K562 (cell line): Measurements from ENCODE around the gene PGF.

Experiments used
- CTCF ChIP-seq, 3 experiments: IDR thresholded peaks in 2 of 3; conservative IDR thresholded peaks in 1 of 3; 2 replicates each; pipeline ENCODE4 v1.5.1; 2011 to 2012; ENCODE audit warnings: low read length in 3 of 3, mild to moderate bottlenecking in 3 of 3, control low read depth in 2 of 3, improper control_type of control experiment in 1 of 3, inconsistent platforms in 1 of 3, low read depth in 1 of 3, mixed read lengths in 1 of 3, moderate library complexity in 1 of 3; ENCODE audit not compliant: insufficient read depth in 2 of 3
- FOS ChIP-seq: IDR thresholded peaks from 3 replicates; pipeline ENCODE4 v1.6.1; 2011; ENCODE audit not compliant: insufficient read length; ENCODE audit errors: extremely low read depth
- POLR2A ChIP-seq: fragments of 450-650 bp; conservative IDR thresholded peaks from 2 replicates; pipeline ENCODE4 v1.6.1; 2016
- RBM25 ChIP-seq: fragments of 200-400 bp; formaldehyde crosslinking; IDR thresholded peaks from 2 replicates; pipeline ENCODE4 v1.6.1; 2018; ENCODE audit warnings: low read length, low read depth, moderate library complexity; ENCODE audit not compliant: severe bottlenecking
- SETDB1 ChIP-seq: IDR thresholded peaks from one replicate; pipeline ENCODE4 v1.6.1; 2012; ENCODE audit warnings: low read length, control low read depth, inconsistent platforms
- TAF9B ChIP-seq: fragments of 450-650 bp; IDR thresholded peaks from 2 replicates; pipeline ENCODE4 v1.6.1; 2018; ENCODE audit warnings: mild to moderate bottlenecking; ENCODE audit not compliant: partially characterized antibody
- TBP ChIP-seq: optimal IDR thresholded peaks from 2 replicates; pipeline ENCODE3; 2011; ENCODE audit warnings: low read depth, low read length, improper control_type of control experiment
- UBTF ChIP-seq, 2 experiments: IDR thresholded peaks; 2 replicates each; pipeline ENCODE4 v1.6.1; 2012; ENCODE audit warnings: improper control_type of control experiment in 2 of 2, low read depth in 2 of 2, low read length in 2 of 2, borderline replicate concordance in 1 of 2
- USF2 ChIP-seq: sonication (generic); formaldehyde crosslinking; IDR thresholded peaks from 2 replicates; pipeline ENCODE4 v1.5.0; 2020; ENCODE audit warnings: missing genetic modification reagents
- YY1 ChIP-seq, 3 experiments: IDR thresholded peaks; 2 replicates each; pipeline ENCODE4 v1.6.1; 2011; ENCODE audit warnings: low read length in 2 of 3, mild to moderate bottlenecking in 2 of 3, moderate library complexity in 2 of 3, borderline replicate concordance in 1 of 3, control low read depth in 1 of 3, low read depth in 1 of 3; ENCODE audit not compliant: insufficient read depth in 3 of 3, insufficient replicate concordance in 2 of 3, control insufficient read depth in 1 of 3, insufficient read length in 1 of 3; ENCODE audit errors: extremely low read depth in 1 of 3
- ZBTB1 ChIP-seq: sonication (generic); formaldehyde crosslinking; IDR thresholded peaks from 2 replicates; pipeline ENCODE4 v1.8.1; 2023; ENCODE audit warnings: missing genetic modification reagents, low read depth, mild to moderate bottlenecking, borderline replicate concordance

- TF ChIP-seq RBM25, result no peak
- TF ChIP-seq SETDB1, result no peak
- no peak for TF ChIP-seq USF2
- no peak for TF ChIP-seq TBP
- no peak for TF ChIP-seq FOS
- no peak for TF ChIP-seq POLR2A
- TF ChIP-seq UBTF (IDR thresholded peaks at IDR 0.05; ENCODE audit: borderline replicate concordance in 1 of 2, low read depth in 2 of 2, low read length in 2 of 2), result no peak
- TF ChIP-seq CTCF (IDR thresholded peaks at IDR 0.05 in 2 of 3, conservative IDR thresholded peaks at IDR 0.05 in 1 of 3; ENCODE audit: insufficient read depth in 2 of 3, low read depth in 1 of 3, low read length in 3 of 3), result no peak
- TF ChIP-seq TAF9B, result no peak
- TF ChIP-seq ZBTB1, result no peak
- TF ChIP-seq YY1 (IDR thresholded peaks at IDR 0.05; ENCODE audit: borderline replicate concordance in 1 of 3, control insufficient read depth in 1 of 3, extremely low read depth in 1 of 3, insufficient read depth in 3 of 3, insufficient read length in 1 of 3, insufficient replicate concordance in 2 of 3, low read depth in 1 of 3, low read length in 2 of 3), result no peak
Measured at GRCh38 chr14:74915826-74916225, 39.6 kb downstream of the PGF start.
